ENCODE measurements around the gene TAF11L2.
"Not testable (repeated sequence)": the region's sequence is repeated elsewhere in the genome, so short reads cannot be mapped to it uniquely, and the experiment has no call there.

DNA sequence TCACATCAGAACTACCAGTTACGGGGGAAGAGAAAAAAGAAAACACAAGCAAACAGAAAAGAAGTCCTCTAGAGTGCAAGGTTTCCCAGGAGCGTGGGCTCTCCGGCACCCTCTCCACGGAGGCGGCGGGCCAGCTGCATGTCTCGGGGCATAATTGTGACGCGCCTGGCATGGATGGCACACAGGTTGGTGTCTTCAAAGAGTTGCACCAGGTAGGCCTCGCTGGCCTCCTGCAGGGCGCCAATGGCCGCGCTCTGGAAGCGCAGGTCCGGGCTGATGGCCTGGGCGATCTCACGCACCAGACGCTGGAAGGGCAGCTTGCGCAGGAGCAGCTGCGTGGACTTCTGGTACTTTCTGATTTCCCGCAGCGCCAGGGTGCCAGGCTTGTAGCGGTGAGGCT lies 6.8 kb upstream of the TAF11L2 start:
- TF ChIP-seq MAX (IDR thresholded peaks at IDR 0.05; ENCODE audit: low read depth); REST (IDR thresholded peaks at IDR 0.05; ENCODE audit: low read depth, low read length); CTCF (IDR thresholded peaks at IDR 0.05); RCOR1 (IDR thresholded peaks at IDR 0.05; ENCODE audit: low read length): not testable (repeated sequence)

All from SK-N-SH (cell line).